A673 (cell line): Measurements from ENCODE around the gene METRNL. TPM values are rescaled to one million over a fixed set of nuclear protein-coding genes. Genes with fewer than 3 reads are reported as not detected.

Source experiments
- BruUV-seq: library from RNA; stranded (reverse); fragments of 400-500 nt; replicated peaks from 2 replicates; lab custom pipeline; 2021; lab: Mats Ljungman, UMichigan
- CTCF ChIA-PET: fragments of 300-600 bp; sonication (Branson Sonifier 250); formaldehyde crosslinking; loops from one replicate; lab custom pipeline; 2022; ENCODE audit warnings: antibody characterized with exemption; lab: Charles Lee
- POLR2A ChIA-PET: fragments of 300-600 bp; sonication (Branson Sonifier 250); formaldehyde crosslinking; loops from one replicate; lab custom pipeline; 2022; ENCODE audit warnings: antibody characterized with exemption; ENCODE audit not compliant: low non-redundant PET; lab: Charles Lee
- DNase-seq: peaks from one replicate; pipeline ENCODE4 v3.0.0-alpha.2; 2015; ENCODE audit warnings: low spot score
- H3K27ac ChIP-seq: fragments of 200-600 bp; sonication (generic); 2 replicates; pipeline ENCODE4 v1.5.1; 2016; ENCODE audit warnings: mixed run types, low read depth, mild to moderate bottlenecking, mixed read lengths, antibody characterized with exemption, low read length; ENCODE audit not compliant: poor library complexity, severe bottlenecking
- H3K27me3 ChIP-seq: fragments of 200-600 bp; sonication (generic); replicated peaks from 2 replicates; pipeline ENCODE4 v1.6.1; 2017; ENCODE audit warnings: mixed run types, low read depth, mild to moderate bottlenecking, mixed read lengths, antibody characterized with exemption, low read length; ENCODE audit not compliant: insufficient read depth, poor library complexity
- H3K36me3 ChIP-seq: fragments of 200-600 bp; sonication (generic); 2 replicates; pipeline ENCODE4 v1.6.1; 2016; ENCODE audit warnings: mixed run types, mild to moderate bottlenecking, mixed read lengths, antibody characterized with exemption, low read length; ENCODE audit not compliant: insufficient read depth, poor library complexity, severe bottlenecking
- H3K4me1 ChIP-seq: fragments of 200-600 bp; sonication (generic); 2 replicates; pipeline ENCODE4 v1.6.1; 2017; ENCODE audit warnings: mixed run types, mild to moderate bottlenecking, mixed read lengths, antibody characterized with exemption, low read length; ENCODE audit not compliant: insufficient read depth, poor library complexity, severe bottlenecking
- H3K4me3 ChIP-seq: fragments of 200-600 bp; sonication (generic); 2 replicates; pipeline ENCODE4 v1.5.1; 2016; ENCODE audit warnings: low read depth, mixed run types, mild to moderate bottlenecking, mixed read lengths, low read length; ENCODE audit not compliant: poor library complexity, severe bottlenecking
- H3K9me3 ChIP-seq: fragments of 200-600 bp; sonication (generic); 2 replicates; pipeline ENCODE4 v1.6.1; 2016; ENCODE audit warnings: mixed run types, low read depth, mild to moderate bottlenecking, mixed read lengths, antibody characterized with exemption, low read length; ENCODE audit not compliant: poor library complexity, severe bottlenecking
- CTCF ChIP-seq: fragments of 300-800, 200-600 bp; sonication (generic); conservative IDR thresholded peaks from 2 replicates; pipeline ENCODE4 v1.5.1; 2017; ENCODE audit warnings: low read depth, mild to moderate bottlenecking, antibody characterized with exemption, low read length, moderate library complexity, mixed read lengths
- EZH2 ChIP-seq: fragments of 200-600 bp; sonication (generic); IDR thresholded peaks from 2 replicates; pipeline ENCODE4 v1.6.1; 2017; ENCODE audit warnings: borderline replicate concordance, low read depth, mild to moderate bottlenecking, mixed read lengths, antibody characterized with exemption, low read length; ENCODE audit not compliant: poor library complexity, severe bottlenecking
- intact Hi-C: fragments of 100-400 bp; cut with micrococcal nuclease; formaldehyde crosslinking; loops from one replicate; pipeline ENCODE4 v1.10.0; 2022; ENCODE audit not compliant: unreplicated experiment
- total RNA-seq: library from RNA; stranded (reverse); gene quantifications from 2 replicates; pipeline ENCODE4 v1.2.3, GENCODE V29; 2021

The METRNL gene
- total RNA-seq, 1 experiment from 2014 or later: 16.5 TPM

GRCh38 chr17:83142619-83143018, 63.2 kb downstream of the METRNL start:
- no peak overlapping the region for H3K4me3 ChIP-seq
- intact Hi-C loops: no loop called here
- H3K9me3 ChIP-seq: peaks cover 13% of the 10 kb centered on the region
- DNase-seq: no peak
- ChIA-PET POLR2A (no interaction called here), CTCF (no interaction called here)
- no peaks in the 10 kb centered on the region for H3K4me1 ChIP-seq
- no peak for TF ChIP-seq CTCF
- no peak for TF ChIP-seq EZH2
- BruUV-seq: no TSS peak
- no peaks in the 10 kb centered on the region for H3K27me3 ChIP-seq
- H3K27ac ChIP-seq: no peak overlapping the region
- H3K36me3 ChIP-seq: no peaks in the 10 kb centered on the region

- Histone ChIP-seq H3K4me1 (no peaks in the 10 kb centered on the region), H3K4me3 (no peak overlapping the region), H3K27me3 (no peaks in the 10 kb centered on the region), H3K9me3 (peaks cover 13% of the 10 kb centered on the region), H3K27ac (no peak overlapping the region), H3K36me3 (no peaks in the 10 kb centered on the region)
- no TSS peak for BruUV-seq
- CTCF ChIA-PET: no interaction called here
- no peak for TF ChIP-seq CTCF
- no peak for TF ChIP-seq EZH2
- DNase-seq: no peak
- intact Hi-C loops: no loop called here
- POLR2A ChIA-PET: no interaction called here
Observed at GRCh38 chr17:83143817-83144231, 64.4 kb downstream of the METRNL start.

Other genes starting within 250 kb of the METRNL start
- not detected in 2 replicates for gene ZNF750, start 239.6 kb upstream of the METRNL start, total RNA-seq